DMS153 treated with DMSO at 0.1 percent for 48 hours (cell line): ENCODE data around the gene NFKBIE.

ENCODE experiments used
- DNase-seq: peaks from one replicate; lab custom pipeline; 2025; ENCODE audit not compliant: unreplicated experiment; lab: John Stamatoyannopoulos, UW

The NFKBIE gene

DNA sequence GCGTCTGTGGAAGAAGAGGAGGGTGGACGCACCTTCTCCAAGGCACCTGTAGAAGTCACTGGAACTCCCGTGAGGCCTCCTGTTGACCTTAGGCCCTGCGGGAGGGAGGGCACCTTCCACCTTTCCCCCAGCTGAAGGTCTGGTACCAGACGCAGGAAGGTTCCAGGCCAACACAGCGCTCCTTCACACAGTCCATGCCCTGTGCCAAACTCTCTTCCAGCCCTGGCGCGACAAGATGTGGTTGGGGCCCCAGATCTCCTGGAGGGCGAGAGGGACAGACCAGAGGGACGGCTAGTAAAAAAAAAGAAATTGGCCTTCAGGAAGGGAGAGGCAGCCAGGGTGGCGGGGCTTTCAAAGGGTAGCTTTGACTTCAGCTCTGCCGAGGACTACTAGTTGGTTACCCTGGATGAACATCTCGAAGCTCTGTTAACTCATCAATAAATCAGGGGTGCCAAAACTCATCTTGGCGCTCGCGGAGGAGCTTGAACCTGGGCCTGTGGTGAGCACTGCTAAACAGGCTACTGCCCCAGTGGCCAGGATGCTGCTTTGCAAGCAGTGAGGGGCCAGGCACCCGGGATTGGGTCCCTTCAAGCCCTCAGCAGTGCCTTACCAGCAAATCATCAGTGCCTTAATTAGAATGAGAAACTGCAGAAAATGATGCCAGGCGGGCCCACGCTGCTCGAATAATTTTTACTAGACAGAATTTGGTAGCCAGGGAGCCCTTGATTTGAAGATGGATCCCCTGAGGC is 32.9 kb upstream of the NFKBIE start:
- DNase-seq: no peak

DNA sequence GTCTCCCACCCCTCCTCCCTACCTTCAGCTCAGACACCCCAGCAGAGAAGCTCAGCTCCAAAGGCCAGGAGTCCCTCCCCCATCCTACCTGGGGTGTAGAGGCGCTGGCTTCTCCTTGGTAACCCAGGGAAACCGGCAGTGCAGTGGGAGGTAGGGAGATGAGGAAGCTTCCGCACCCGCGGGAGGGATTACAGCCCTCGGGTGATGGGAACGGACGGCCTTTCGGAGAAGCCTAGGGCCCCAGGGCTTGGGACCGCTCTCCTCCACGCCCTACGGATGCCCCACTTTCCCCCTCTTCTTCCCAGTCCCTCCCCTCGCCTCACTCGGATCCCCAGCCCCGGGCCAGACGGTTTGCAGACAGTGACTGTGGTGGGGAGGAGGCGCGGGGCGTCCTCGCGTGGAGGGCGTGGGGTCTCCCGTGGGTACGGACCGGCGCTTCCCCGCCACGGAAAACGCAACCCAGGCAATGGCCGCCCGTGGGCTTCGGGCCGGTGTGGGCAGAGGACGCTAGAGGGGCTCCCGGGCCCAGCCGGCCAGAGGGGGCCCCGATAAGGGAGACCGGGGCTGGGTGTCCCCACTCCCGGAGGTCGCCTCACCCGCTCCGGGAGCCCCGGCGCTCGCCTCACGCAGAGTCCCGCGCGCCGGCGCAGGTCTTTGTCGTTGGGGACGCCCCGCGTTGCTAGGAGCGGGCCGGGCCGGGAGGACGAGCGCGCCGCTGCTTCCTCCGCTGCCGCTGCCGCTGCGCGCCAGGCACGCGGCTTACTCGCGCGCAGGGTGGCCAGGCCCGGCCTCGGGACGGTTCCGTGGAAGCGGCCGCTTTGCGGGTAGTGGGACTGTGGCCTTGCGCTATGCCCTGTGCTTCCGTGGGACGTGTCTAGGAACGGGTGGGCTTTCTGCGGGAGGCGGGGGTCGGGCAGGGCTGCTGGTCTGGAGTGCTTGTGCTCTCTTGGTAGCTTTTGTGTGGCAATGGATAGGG is 32.0 kb upstream of the NFKBIE start:
- DNase-seq: peak; percentile 3

DNA sequence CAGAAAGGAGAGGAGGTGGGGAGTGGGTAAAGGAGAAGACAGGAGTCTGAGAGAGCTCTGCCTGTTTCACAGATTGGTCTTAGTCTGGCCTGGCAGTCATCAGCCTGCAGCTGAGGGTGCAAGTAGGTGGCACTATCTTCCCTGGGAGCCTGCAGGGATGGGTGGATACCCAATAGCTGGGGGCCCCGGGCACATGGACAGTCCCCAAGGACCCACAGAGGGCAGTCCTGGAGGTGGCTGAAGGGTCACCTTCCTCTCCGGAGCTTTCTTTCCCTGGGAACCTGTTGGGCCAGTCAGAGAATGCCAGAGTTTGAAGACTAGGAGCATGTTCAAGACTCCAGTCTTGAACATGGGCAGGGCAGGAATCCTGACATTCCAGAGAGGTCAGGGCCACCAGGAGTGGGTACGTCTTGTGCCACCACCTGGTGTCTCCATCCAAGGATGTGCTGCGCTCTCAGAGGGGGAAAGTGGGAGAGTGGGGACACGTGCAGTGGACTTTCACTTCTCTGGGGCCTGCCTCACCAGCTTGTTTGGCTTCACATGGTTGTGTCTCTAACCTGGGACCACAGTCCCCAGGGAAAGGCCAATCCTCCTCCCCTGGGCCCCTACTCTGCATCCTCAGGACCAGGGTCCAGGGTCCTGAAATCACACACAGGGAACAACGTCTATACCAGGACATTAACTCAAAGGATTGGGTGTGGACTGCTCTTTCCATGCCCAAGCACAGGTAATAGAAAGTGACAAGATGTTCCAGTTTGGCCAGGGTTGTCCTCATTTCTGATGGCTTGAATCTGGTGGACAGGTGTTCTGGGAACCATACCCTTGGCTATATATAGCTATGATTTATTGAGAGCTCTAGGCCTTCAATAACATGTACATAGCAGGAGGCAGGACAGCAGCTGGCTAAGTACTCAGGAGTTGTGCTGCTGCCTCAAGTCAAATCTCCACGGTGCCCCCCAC is 29.8 kb upstream of the NFKBIE start:
- no peak for DNase-seq

DNA sequence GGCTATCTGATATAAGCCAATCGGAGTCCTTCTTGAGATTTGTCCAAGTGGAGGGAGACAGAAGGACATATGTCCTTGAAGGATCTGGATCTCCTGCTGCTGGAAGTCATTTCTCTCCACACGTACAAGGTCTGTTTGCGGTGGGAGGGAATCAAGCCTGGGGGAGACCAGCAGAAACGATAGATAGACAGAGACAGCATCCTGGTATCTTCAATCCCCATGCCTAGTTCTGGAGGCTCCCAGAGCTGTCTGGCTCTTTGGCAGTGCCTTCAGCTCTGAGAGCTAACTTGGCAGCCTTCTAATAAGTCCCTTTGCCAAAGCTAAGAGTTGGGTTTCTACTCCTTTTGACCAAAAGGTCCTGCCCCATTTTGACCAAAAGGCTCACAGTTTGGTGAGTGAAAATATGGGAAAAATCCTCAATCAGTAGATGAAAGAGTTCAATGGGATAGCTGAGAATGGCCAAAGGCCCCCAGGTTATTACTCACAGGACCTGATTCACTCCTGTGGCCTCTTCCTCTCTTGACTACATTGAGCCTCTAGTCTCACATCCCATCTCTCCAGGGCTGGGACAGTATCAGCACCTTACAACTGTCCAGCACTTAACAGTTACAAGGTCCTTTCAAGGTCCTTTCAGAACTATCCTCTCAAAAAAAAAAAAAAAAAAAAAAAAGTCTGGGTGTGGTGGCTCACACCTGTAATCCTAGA is 27.5 kb upstream of the NFKBIE start:
- DNase-seq: no peak

DNA sequence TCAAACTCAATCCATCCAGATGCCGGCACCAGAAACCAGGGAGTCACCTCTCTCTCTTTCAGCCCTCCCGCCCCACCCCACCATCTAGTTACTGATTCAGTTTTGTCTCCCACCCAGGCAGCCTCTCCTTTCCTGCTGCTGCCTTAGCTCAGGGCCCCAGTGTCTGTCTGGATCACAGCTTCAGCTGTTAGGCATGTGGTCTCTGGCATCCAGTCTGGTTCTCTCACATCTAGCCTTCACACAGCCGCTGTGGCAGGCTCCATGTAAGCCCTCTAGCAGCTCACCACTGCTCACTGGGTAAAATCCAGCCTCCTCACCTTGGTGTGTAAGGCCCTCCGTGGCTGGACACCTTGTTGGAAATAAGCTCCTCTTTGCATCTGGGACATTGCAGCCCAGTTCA is 26.5 kb upstream of the NFKBIE start:
- DNase-seq: no peak

DNA sequence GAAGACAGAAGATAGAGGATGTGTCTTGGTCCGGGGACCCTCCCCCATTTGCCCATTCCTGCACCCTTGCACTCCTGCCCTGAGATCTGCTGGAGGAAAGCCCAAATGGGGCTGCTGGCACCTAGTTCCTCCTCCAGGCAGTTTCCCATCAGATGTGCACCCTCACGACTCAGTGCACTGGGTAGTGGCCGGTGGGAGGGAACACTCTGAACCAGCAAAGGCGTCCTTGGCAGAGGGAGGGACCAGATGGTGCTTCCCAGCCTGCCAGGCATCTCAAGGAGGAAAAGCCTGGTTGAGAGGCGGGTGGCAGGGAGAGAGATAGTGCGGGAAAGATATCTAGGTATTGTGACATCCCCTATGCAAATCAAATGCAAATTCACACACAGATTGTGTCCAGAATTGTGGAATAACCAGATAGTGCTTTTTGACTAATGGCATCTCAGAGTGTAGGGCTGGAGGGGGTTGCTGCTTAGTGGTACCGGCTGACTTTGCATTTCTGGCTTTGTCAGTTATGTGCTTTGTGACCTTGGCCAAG is 24.4 kb upstream of the NFKBIE start:
- no peak for DNase-seq

DNA sequence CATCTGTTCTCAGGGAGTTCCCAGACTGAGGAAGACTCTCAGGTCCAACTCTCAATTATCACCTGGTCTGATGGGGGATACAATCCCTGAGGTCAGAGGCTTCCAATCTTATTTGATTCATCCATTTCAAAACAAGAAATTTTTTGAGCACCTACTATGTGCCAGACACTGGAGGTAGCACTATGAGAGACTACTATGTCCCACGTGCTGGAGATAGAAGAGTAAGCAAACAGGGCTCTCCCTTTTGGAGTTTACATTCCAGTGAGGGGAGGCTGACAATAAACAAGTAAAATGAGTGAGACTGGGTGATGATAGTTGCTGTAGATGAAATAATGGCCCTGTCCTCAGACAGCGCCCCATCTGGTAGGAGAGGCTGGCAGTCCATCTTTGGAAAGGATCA is 21.4 kb upstream of the NFKBIE start:
- DNase-seq: no peak

GRCh38 chr6:44286285-44286565 is 20.9 kb upstream of the NFKBIE start:
- no peak for DNase-seq

GRCh38 chr6:44285552-44286284 is 20.4 kb upstream of the NFKBIE start:
- DNase-seq: no peak

- no peak for DNase-seq
Measured at GRCh38 chr6:44284867-44285266, 19.5 kb upstream of the NFKBIE start.

DNA sequence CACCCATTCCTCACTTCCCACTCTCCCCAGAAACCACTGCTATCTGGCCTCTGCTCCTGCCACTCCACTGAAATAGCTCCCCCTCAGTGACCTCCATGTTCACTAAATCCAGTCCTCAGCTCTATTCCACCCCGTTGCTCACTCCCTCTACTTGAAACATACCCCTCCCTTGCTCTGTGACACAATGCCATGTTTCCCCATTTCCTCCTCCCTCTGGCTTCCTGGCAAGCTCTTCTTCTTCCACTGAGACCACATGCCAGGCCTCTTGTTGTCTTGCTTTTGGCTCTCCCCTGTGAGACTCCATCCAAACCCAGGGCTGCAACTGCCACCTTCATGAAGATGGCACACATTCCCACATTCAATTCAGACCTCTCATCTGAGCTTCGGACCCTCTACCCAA is 18.8 kb upstream of the NFKBIE start:
- DNase-seq: no peak

DNA sequence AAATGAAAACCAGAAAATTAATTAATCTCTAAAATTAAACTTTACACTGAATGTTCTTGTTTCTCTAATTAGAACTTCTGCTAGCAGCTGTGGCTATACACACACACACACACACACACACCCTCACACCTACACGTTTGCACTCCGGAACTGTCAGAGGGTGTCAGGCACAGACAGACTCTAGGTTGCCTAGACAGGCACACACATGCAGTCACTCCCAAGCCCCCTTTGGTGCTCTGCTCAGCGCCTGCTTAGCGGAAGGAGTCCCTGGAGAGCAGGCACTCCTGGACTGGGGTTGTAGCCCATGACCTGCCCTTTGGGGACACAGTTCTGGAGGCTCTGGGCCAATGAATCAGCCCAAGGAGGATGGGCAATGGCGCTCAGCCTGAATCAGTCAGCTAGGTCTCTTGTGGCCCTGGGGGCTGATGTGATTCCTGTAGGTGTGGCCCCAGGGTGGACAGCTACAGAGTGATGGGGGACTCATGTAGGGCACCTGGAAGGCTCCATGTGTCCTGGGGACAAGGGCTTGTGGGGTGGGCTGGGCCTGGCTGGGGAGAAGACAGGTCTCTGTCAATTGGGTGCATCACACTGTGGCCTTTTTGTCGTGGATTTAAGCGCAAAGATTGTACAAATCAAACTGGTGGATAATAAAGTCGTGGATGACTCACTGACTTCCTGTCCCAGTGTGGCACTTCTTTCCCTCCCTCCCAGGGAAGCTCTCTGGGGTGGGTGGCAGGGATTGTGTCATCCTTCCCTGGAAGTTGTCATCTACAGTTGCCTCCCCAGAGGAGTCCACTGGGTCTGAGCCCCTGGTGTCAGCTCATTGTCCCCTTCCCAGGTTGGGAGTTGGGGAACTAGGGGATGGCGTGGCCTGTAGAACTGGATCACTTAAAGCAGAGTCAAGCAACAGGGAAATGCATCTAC is 13.7 kb upstream of the NFKBIE start:
- DNase-seq: no peak

- DNase-seq: no peak
Measured at GRCh38 chr6:44278315-44278714, 13.0 kb upstream of the NFKBIE start.

- no peak for DNase-seq
Measured at GRCh38 chr6:44277763-44278162, 12.4 kb upstream of the NFKBIE start.

DNA sequence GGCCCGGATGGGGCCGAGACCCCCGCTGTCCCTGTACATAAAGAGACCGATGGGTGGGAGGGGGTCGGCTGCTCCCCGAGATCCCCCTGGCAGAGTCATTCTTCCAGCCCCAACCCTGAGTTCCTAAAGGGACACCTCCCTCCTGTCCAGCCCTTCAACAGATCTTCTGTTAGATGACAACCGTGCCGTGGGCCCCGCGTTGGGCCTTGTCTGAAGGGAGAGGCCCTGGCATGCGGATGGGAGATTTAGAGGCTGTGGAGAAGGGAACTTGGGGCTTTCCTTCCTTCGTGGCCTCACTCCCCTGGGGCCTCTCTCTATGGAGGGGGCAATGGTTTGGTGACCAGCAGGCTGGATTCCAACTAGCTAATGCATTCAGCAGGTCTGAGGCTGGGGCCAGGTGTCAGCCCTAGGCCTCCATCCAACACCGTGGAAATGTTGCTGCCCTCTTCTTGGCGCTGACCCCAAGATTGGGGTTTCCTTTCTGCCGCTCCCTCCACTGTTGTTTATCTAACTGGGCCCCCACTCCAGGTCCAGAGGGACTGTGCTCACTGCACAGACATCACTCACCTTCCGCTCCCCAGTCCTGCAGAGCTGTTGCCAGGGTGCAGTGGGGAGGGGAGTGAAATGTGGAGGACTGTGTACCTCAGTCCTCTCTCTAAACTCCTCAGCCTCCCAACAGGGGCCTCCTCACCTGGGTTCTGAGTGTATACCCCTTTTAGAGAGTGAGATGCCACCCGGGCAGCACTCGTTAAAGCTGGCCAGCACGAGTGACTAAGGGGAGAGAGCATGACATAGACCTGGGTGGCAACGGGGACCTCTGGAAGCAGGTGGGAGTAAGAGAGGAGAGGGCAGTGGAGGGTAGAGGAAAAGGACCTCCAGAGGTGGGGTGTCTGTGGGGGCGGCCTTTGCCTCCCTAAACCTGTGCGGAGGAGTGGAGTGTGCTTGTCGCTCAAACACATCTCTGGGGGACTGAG is 11.6 kb upstream of the NFKBIE start:
- DNase-seq: no peak

- DNase-seq: no peak
Measured at GRCh38 chr6:44275749-44276648, 10.6 kb upstream of the NFKBIE start.
